T-helper 2 cell treated with Interferon-gamma antibody and Interleukin-4, amounts not matched to agents 5 μg/mL and 100 μg/mL, for 36 hours (primary cell): ENCODE results near the gene PPP2R3B.
A peak's percentile ranks its signal among the peaks of the same experiment; 100 is the strongest.
"Not testable (repeated sequence)": the region's sequence is repeated elsewhere in the genome, so short reads cannot be mapped to it uniquely, and the experiment has no call there.

Experiments used
- DNase-seq: peaks from one replicate; pipeline ENCODE4 v3.0.0; 2021; ENCODE audit warnings: low spot score
- H3K27ac Mint-ChIP-seq: one replicate; pipeline ENCODE4 v1.8.0; 2021; ENCODE audit warnings: mild to moderate bottlenecking, mixed read lengths
- H3K27me3 Mint-ChIP-seq: one replicate; pipeline ENCODE4 v1.8.0; 2021; ENCODE audit warnings: low read depth, mixed read lengths
- H3K36me3 Mint-ChIP-seq: one replicate; pipeline ENCODE4 v1.8.0; 2021; ENCODE audit warnings: low read depth, mixed read lengths
- H3K4me1 Mint-ChIP-seq: one replicate; pipeline ENCODE4 v1.8.0; 2021; ENCODE audit warnings: low read depth, mixed read lengths
- H3K4me3 Mint-ChIP-seq: one replicate; pipeline ENCODE4 v1.8.0; 2022; ENCODE audit warnings: mild to moderate bottlenecking, moderate library complexity, mixed read lengths
- H3K9me3 Mint-ChIP-seq: one replicate; pipeline ENCODE4 v1.8.0; 2021; ENCODE audit warnings: mixed read lengths

Gene PPP2R3B

GRCh38 chrX:324664-325063 lies 62.0 kb downstream of the PPP2R3B start:
- not testable (repeated sequence) for H3K36me3 Mint-ChIP-seq, DNase-seq, H3K27ac Mint-ChIP-seq, H3K27me3 Mint-ChIP-seq, H3K9me3 Mint-ChIP-seq, H3K4me3 Mint-ChIP-seq
- H3K4me1 Mint-ChIP-seq, result peaks cover 17% of the 10 kb centered on the region

GRCh38 chrX:323721-324628 lies 62.7 kb downstream of the PPP2R3B start:
- H3K4me1 Mint-ChIP-seq, result peaks cover 17% of the 10 kb centered on the region
- H3K4me3 Mint-ChIP-seq, result peak overlapping the region; percentile 56
- H3K9me3 Mint-ChIP-seq, result no peaks in the 10 kb centered on the region
- H3K27me3 Mint-ChIP-seq, result peaks cover 4% of the 10 kb centered on the region
- H3K36me3 Mint-ChIP-seq, result no peaks in the 10 kb centered on the region
- DNase-seq, result no peak
- H3K27ac Mint-ChIP-seq, result no peak overlapping the region

- H3K36me3 Mint-ChIP-seq, result peaks cover 10% of the 10 kb centered on the region
- H3K4me3 Mint-ChIP-seq, result peak overlapping the region; percentile 86
- peaks cover 6% of the 10 kb centered on the region for H3K27me3 Mint-ChIP-seq
- H3K27ac Mint-ChIP-seq, result peak overlapping the region; percentile 82
- no peak for DNase-seq
- H3K4me1 Mint-ChIP-seq, result peaks cover 21% of the 10 kb centered on the region
- H3K9me3 Mint-ChIP-seq, result no peaks in the 10 kb centered on the region
Measured at GRCh38 chrX:320126-320783, 66.5 kb downstream of the PPP2R3B start.

GRCh38 chrX:319579-320125 lies 67.1 kb downstream of the PPP2R3B start:
- H3K36me3 Mint-ChIP-seq, result peaks cover 10% of the 10 kb centered on the region
- peaks cover 6% of the 10 kb centered on the region for H3K27me3 Mint-ChIP-seq
- peak overlapping the region; percentile 62 for H3K27ac Mint-ChIP-seq
- peak overlapping the region; percentile 86 for H3K4me3 Mint-ChIP-seq
- no peaks in the 10 kb centered on the region for H3K9me3 Mint-ChIP-seq
- DNase-seq, result no peak
- peaks cover 18% of the 10 kb centered on the region for H3K4me1 Mint-ChIP-seq

GRCh38 chrX:318739-319578 lies 67.7 kb downstream of the PPP2R3B start, which contains the start of gene GTPBP6:
GTPBP6 (minus strand) TSS chrX:318796; CDS start chrX:318787, 9 bp downstream.
- Mint-ChIP-seq H3K36me3 (peaks cover 10% of the 10 kb centered on the region), H3K27me3 (peaks cover 6% of the 10 kb centered on the region), H3K9me3 (no peaks in the 10 kb centered on the region), H3K27ac (peak within 1 kb of the TSS; percentile 96), H3K4me3 (peak within 1 kb of the TSS; percentile 88), H3K4me1 (peaks cover 18% of the 10 kb centered on the region)
- peak; percentile 100 for DNase-seq

- DNase-seq, result peak; percentile 96
- Mint-ChIP-seq H3K27ac (peak overlapping the region; percentile 96), H3K36me3 (peaks cover 15% of the 10 kb centered on the region), H3K4me3 (peak overlapping the region; percentile 88), H3K27me3 (peaks cover 6% of the 10 kb centered on the region), H3K9me3 (no peaks in the 10 kb centered on the region), H3K4me1 (peaks cover 15% of the 10 kb centered on the region)
Measured at GRCh38 chrX:318068-318738, 68.5 kb downstream of the PPP2R3B start.

GRCh38 chrX:317424-318067 lies 69.2 kb downstream of the PPP2R3B start:
- Mint-ChIP-seq H3K27ac (peak overlapping the region; percentile 96), H3K4me3 (peak overlapping the region; percentile 88), H3K36me3 (peaks cover 16% of the 10 kb centered on the region), H3K9me3 (no peaks in the 10 kb centered on the region), H3K4me1 (peaks cover 11% of the 10 kb centered on the region), H3K27me3 (peaks cover 4% of the 10 kb centered on the region)
- no peak for DNase-seq

- peaks cover 2% of the 10 kb centered on the region for H3K27me3 Mint-ChIP-seq
- H3K27ac Mint-ChIP-seq, result no peak overlapping the region
- H3K4me1 Mint-ChIP-seq, result peaks cover 9% of the 10 kb centered on the region
- no peak for DNase-seq
- peak overlapping the region; percentile 54 for H3K4me3 Mint-ChIP-seq
- no peaks in the 10 kb centered on the region for H3K9me3 Mint-ChIP-seq
- H3K36me3 Mint-ChIP-seq, result peaks cover 23% of the 10 kb centered on the region
Measured at GRCh38 chrX:316351-317325, 70.1 kb downstream of the PPP2R3B start.

GRCh38 chrX:314781-315595 lies 71.7 kb downstream of the PPP2R3B start:
- DNase-seq, result no peak
- no peak overlapping the region for H3K4me3 Mint-ChIP-seq
- H3K4me1 Mint-ChIP-seq, result peaks cover 4% of the 10 kb centered on the region
- H3K9me3 Mint-ChIP-seq, result no peaks in the 10 kb centered on the region
- H3K36me3 Mint-ChIP-seq, result peaks cover 23% of the 10 kb centered on the region
- H3K27me3 Mint-ChIP-seq, result peaks cover 2% of the 10 kb centered on the region
- H3K27ac Mint-ChIP-seq, result no peak overlapping the region

- Mint-ChIP-seq H3K36me3 (peaks cover 29% of the 10 kb centered on the region), H3K4me3 (no peak overlapping the region), H3K27ac (no peak overlapping the region), H3K27me3 (peaks cover 2% of the 10 kb centered on the region), H3K4me1 (peaks cover 4% of the 10 kb centered on the region), H3K9me3 (no peaks in the 10 kb centered on the region)
- no peak for DNase-seq
Measured at GRCh38 chrX:314049-314448, 72.7 kb downstream of the PPP2R3B start.

GRCh38 chrX:313546-313945 lies 73.2 kb downstream of the PPP2R3B start:
- Mint-ChIP-seq H3K9me3 (no peaks in the 10 kb centered on the region), H3K36me3 (peaks cover 30% of the 10 kb centered on the region), H3K27ac (no peak overlapping the region), H3K27me3 (peaks cover 2% of the 10 kb centered on the region), H3K4me1 (peaks cover 4% of the 10 kb centered on the region), H3K4me3 (no peak overlapping the region)
- DNase-seq, result no peak
